GM12874 (cell line): Measurements from ENCODE around the gene GFI1B.

Experiments
- TF ChIP-seq, protein P1 (sequence below): IDR thresholded peaks from 2 replicates; pipeline ENCODE4 v1.5.1; 2011; ENCODE audit warnings: low read depth, mild to moderate bottlenecking, control low read depth, low read length, moderate library complexity; ENCODE audit not compliant: insufficient read depth

Gene GFI1B

DNA sequence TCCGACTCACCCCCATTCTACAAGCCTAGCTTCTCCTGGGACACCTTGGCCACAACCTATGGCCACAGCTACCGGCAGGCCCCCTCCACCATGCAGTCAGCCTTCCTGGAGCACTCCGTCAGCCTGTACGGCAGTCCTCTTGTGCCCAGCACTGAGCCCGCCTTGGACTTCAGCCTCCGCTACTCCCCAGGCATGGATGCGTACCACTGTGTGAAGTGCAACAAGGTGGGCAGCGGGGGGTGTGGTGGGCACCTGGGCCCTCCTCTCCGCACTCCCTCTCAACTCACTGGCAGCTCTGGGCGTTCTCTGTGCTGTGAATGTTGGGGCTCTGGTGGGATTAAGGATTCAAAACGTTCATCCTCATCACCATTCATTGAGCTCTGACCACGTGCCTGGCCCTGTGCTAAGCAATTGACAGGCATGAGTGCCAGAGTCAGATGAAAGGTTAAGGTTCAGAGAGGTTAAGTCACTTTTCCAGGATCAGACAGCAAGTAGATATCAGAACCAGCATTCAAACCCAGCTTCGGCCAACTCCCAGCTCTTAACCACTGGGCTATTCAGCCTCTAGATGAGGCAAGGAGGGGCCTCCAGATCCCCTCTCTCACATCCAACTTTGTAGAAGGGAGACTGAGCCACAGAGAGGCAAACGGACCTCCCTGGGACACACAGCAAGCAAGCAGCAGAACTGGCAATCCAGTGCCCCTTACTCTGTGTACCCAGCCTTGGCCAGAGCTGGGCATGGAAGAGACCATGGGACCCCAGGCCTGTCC, 9.9 kb downstream of the GFI1B start:
- TF ChIP-seq, protein P1, sequence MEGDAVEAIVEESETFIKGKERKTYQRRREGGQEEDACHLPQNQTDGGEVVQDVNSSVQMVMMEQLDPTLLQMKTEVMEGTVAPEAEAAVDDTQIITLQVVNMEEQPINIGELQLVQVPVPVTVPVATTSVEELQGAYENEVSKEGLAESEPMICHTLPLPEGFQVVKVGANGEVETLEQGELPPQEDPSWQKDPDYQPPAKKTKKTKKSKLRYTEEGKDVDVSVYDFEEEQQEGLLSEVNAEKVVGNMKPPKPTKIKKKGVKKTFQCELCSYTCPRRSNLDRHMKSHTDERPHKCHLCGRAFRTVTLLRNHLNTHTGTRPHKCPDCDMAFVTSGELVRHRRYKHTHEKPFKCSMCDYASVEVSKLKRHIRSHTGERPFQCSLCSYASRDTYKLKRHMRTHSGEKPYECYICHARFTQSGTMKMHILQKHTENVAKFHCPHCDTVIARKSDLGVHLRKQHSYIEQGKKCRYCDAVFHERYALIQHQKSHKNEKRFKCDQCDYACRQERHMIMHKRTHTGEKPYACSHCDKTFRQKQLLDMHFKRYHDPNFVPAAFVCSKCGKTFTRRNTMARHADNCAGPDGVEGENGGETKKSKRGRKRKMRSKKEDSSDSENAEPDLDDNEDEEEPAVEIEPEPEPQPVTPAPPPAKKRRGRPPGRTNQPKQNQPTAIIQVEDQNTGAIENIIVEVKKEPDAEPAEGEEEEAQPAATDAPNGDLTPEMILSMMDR: no peak

DNA sequence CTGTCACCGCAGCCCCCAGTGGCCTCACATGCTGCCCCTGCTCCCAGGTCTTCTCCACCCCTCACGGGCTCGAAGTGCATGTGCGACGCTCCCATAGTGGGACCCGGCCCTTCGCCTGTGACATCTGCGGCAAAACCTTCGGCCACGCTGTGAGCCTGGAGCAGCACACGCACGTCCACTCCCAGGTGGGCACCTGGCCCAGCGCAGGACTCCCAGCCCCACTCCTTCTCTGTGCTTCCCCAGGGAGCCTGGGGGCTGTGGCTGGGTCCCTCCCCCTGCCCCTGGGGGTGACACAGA, 10.5 kb downstream of the GFI1B start:
- TF ChIP-seq, protein P1: no peak

- TF ChIP-seq, protein P1: no peak
Measured at GRCh38 chr9:132989414-132989996, 11.0 kb downstream of the GFI1B start.

DNA sequence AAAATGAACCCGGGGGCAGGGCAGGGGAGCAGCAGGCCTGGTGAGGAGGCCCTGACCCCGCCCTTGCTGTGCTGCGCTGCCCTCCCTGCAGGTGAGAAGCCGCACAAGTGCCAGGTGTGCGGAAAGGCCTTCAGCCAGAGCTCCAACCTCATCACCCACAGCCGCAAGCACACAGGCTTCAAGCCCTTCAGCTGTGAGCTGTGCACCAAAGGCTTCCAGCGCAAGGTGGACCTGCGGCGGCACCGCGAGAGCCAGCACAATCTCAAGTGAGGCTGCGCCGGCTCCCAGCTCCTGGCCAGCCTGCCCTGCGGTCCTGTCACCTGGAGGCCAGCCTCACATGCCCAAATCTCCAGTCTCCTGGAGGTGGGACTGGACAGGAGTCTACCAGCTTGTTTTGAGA, 12.3 kb downstream of the GFI1B start:
- TF ChIP-seq, protein P1: no peak

GRCh38 chr9:132991351-132992300, 13.1 kb downstream of the GFI1B start:
- TF ChIP-seq, protein P1: no peak

DNA sequence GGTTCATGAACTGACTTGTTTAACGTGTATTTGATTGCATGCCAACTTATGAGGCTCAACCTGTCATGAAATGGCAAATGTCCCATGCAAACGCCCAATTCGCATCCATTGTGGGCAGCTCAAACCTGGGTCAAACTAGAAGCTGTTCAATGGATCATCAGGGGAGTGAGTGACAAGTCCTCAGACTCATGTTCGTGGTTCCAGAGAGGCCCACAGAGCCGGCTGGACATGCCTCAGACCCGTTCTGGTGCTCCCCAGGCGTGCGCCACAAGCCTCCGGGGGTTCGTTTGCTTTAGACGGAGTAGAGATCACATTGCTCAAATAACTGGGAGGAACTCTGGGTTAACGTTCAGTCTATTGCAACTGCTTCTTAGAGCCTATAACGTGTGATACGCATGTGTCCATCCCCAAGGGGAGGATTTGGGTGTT, 15.0 kb downstream of the GFI1B start:
- TF ChIP-seq, protein P1: no peak
